ENCODE results near the gene DUSP23. TPM values are rescaled to one million over a fixed set of nuclear protein-coding genes. Genes with fewer than 3 reads are reported as not detected.

DUSP23 gene
- total RNA-seq, 1 experiment from 2014 or later, result 35.8 TPM

- H3K4me2 ChIP-seq (ENCODE audit: low read length), result no peak overlapping the region
- no peaks in the 10 kb centered on the region for H3K79me2 ChIP-seq (ENCODE audit: insufficient read depth, low read length)
- BruUV-seq (replicated peaks), result no TSS peak
- no peaks in the 10 kb centered on the region for H3K36me3 ChIP-seq (ENCODE audit: control insufficient read depth in 1 of 2, insufficient read depth in 2 of 2, low read length in 2 of 2)
- H2AFZ ChIP-seq (ENCODE audit: low read depth, low read length, poor library complexity, severe bottlenecking), result no peak overlapping the region
- no peaks in the 10 kb centered on the region for H4K20me1 ChIP-seq (ENCODE audit: insufficient read depth)
- H3K9ac ChIP-seq (ENCODE audit: low read length), result no peak overlapping the region
- ATAC-seq (no peak), DNase-seq (ENCODE audit: low read depth, low spot score) (no peak)
- no peaks in the 10 kb centered on the region for H3K9me2 ChIP-seq (ENCODE audit: insufficient read depth)
- no peak overlapping the region for H3K4me3 ChIP-seq (replicated peaks in 1 of 2; ENCODE audit: low read depth in 1 of 2, low read length in 2 of 2)
- no peaks in the 10 kb centered on the region for H3K9me3 ChIP-seq (ENCODE audit: control insufficient read depth in 1 of 2, insufficient read depth in 1 of 2, low read depth in 1 of 2, low read length in 2 of 2)
- intact Hi-C loops (cut with micrococcal nuclease), result no loop called here
- ChIA-PET CTCF (interaction anchor here (4.4 kb wide), 1 partner anchor 28 kb away, joined by 20 read pairs; no protein-coding TSS in a partner anchor), RAD21 (ENCODE audit: low non-redundant PET in 1 of 2, low total read pairs in 2 of 2, uncharacterized antibody in 2 of 2, unreplicated experiment in 2 of 2) (no interaction called here), POLR2A (no interaction called here)
- TF ChIP-seq SRF (IDR thresholded peaks at IDR 0.05; ENCODE audit: low read depth) (no peak), CEBPB (IDR thresholded peaks at IDR 0.05; ENCODE audit: low read depth) (no peak), JUND (IDR thresholded peaks at IDR 0.05) (no peak), ELF1 (IDR thresholded peaks at IDR 0.05; ENCODE audit: borderline replicate concordance, low read depth) (no peak), RAD21 (IDR thresholded peaks at IDR 0.05; ENCODE audit: low read depth) (no peak), EZH2phosphoT487 (IDR thresholded peaks at IDR 0.05; ENCODE audit: borderline replicate concordance) (no peak), EZH2 (IDR thresholded peaks at IDR 0.05) (no peak), CBX3 (IDR thresholded peaks at IDR 0.05; ENCODE audit: low read depth) (no peak)
- TF ChIP-seq, protein P1, sequence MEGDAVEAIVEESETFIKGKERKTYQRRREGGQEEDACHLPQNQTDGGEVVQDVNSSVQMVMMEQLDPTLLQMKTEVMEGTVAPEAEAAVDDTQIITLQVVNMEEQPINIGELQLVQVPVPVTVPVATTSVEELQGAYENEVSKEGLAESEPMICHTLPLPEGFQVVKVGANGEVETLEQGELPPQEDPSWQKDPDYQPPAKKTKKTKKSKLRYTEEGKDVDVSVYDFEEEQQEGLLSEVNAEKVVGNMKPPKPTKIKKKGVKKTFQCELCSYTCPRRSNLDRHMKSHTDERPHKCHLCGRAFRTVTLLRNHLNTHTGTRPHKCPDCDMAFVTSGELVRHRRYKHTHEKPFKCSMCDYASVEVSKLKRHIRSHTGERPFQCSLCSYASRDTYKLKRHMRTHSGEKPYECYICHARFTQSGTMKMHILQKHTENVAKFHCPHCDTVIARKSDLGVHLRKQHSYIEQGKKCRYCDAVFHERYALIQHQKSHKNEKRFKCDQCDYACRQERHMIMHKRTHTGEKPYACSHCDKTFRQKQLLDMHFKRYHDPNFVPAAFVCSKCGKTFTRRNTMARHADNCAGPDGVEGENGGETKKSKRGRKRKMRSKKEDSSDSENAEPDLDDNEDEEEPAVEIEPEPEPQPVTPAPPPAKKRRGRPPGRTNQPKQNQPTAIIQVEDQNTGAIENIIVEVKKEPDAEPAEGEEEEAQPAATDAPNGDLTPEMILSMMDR (IDR thresholded peaks at IDR 0.05 in 2 of 3, conservative IDR thresholded peaks at IDR 0.05 in 1 of 3; ENCODE audit: borderline replicate concordance in 1 of 3, insufficient read depth in 1 of 3, low read depth in 2 of 3, low read length in 2 of 3), result no peak
- TF ChIP-seq, protein P2, sequence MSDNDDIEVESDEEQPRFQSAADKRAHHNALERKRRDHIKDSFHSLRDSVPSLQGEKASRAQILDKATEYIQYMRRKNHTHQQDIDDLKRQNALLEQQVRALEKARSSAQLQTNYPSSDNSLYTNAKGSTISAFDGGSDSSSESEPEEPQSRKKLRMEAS (IDR thresholded peaks at IDR 0.05), result no peak
- H3K27ac ChIP-seq (ENCODE audit: low read depth, low read length), result no peak overlapping the region
- peaks cover 20% of the 10 kb centered on the region; the same call in 1 of the 2 replicates for H3K27me3 ChIP-seq (ENCODE audit: insufficient read depth, low read length)
- H3K4me1 ChIP-seq (ENCODE audit: control insufficient read depth in 1 of 2, insufficient read depth in 2 of 2, low read length in 2 of 2), result peaks cover 0 to 7% of the 10 kb centered on the region in 2 experiments; a peak in 1 of 4 replicates
Measured at GRCh38 chr1:159827102-159827490, 46.3 kb downstream of the DUSP23 start.
